Hepatocyte (in vitro differentiated cells): Measurements from ENCODE around the gene SLC6A2. TPM values are rescaled to one million over a fixed set of nuclear protein-coding genes. Genes with fewer than 3 reads are reported as not detected.

Source experiments
- DNase-seq: peaks from one replicate; pipeline ENCODE4 v3.0.0-alpha.2; 2016; ENCODE audit warnings: low spot score
- H2AFZ ChIP-seq: fragments of 200-600 bp; sonication (generic); 2 replicates; pipeline ENCODE4 v1.6.0; 2016; ENCODE audit warnings: antibody characterized with exemption, mild to moderate bottlenecking
- H3K27ac ChIP-seq: fragments of 200-600 bp; sonication (generic); 2 replicates; pipeline ENCODE4 v1.5.1; 2016; ENCODE audit warnings: mild to moderate bottlenecking
- H3K27me3 ChIP-seq: fragments of 200-600 bp; sonication (generic); 2 replicates; pipeline ENCODE4 v1.6.1; 2016
- H3K36me3 ChIP-seq: fragments of 200-600 bp; sonication (generic); replicated peaks from 2 replicates; pipeline ENCODE4 v1.5.1; 2016; ENCODE audit warnings: low read depth; ENCODE audit not compliant: insufficient read depth
- H3K4me1 ChIP-seq: fragments of 200-600 bp; sonication (generic); 2 replicates; pipeline ENCODE4 v1.5.1; 2016; ENCODE audit warnings: mild to moderate bottlenecking, moderate library complexity; ENCODE audit not compliant: insufficient read depth
- H3K4me2 ChIP-seq: fragments of 200-600 bp; sonication (generic); 2 replicates; pipeline ENCODE4 v1.6.0; 2016
- H3K4me3 ChIP-seq: fragments of 200-600 bp; sonication (generic); 2 replicates; pipeline ENCODE4 v1.5.1; 2016; ENCODE audit warnings: mild to moderate bottlenecking
- H3K79me2 ChIP-seq: fragments of 200-600 bp; sonication (generic); 2 replicates; pipeline ENCODE4 v1.6.0; 2017; ENCODE audit warnings: mild to moderate bottlenecking
- H3K9me2 ChIP-seq: fragments of 200-600 bp; sonication (generic); replicated peaks from 2 replicates; pipeline ENCODE4 v1.6.0; 2017; ENCODE audit warnings: mild to moderate bottlenecking; ENCODE audit not compliant: insufficient read depth
- H3K9me3 ChIP-seq: fragments of 200-600 bp; sonication (generic); 2 replicates; pipeline ENCODE4 v1.5.1; 2016; ENCODE audit warnings: low read depth, mild to moderate bottlenecking
- H4K20me1 ChIP-seq: fragments of 200-600 bp; sonication (generic); 2 replicates; pipeline ENCODE4 v1.6.0; 2016; ENCODE audit warnings: mild to moderate bottlenecking; ENCODE audit not compliant: insufficient read depth, poor library complexity, severe bottlenecking
- EZH2 ChIP-seq: fragments of 200-600 bp; sonication (generic); IDR thresholded peaks from 2 replicates; pipeline ENCODE4 v1.6.1; 2016; ENCODE audit warnings: antibody characterized with exemption, mild to moderate bottlenecking, borderline replicate concordance
- EZH2phosphoT487 ChIP-seq: fragments of 200-600 bp; sonication (generic); IDR thresholded peaks from one replicate; pipeline ENCODE4 v1.6.1; 2018; ENCODE audit warnings: antibody characterized with exemption, mild to moderate bottlenecking, low read depth, moderate library complexity; ENCODE audit not compliant: unreplicated experiment, severe bottlenecking
- WGBS: methylation state at CpG from one replicate; pipeline ENCODE4 v1.1.6; 2016; ENCODE audit warnings: low lambda C conversion rate; ENCODE audit errors: missing lambda C conversion rate; 5-methylcytosine and 5-hydroxymethylcytosine counted together
- polyA plus RNA-seq: library from polyadenylated mRNA; unstranded; fragments of >200 nt; fragmentation: Nextera tagmentation; extraction: Ambion mirVana; gene quantifications from 2 replicates; pipeline ENCODE4 v1.2.1, GENCODE V29; 2016
- total RNA-seq: library from RNA; depleted of rRNA; stranded (reverse); fragments of >200 nt; gene quantifications from 2 replicates; pipeline ENCODE4 v1.2.3, GENCODE V29; 2014
- TF ChIP-seq, protein P1 (sequence below): fragments of 200-600 bp; sonication (generic); IDR thresholded peaks from 2 replicates; pipeline ENCODE4 v1.5.1; 2016; ENCODE audit warnings: antibody characterized with exemption, mild to moderate bottlenecking; ENCODE audit not compliant: poor library complexity

SLC6A2 gene
- total and polyA plus RNA-seq, 2 experiments from 2014 or later = 0.20 to 0.28 TPM

DNA sequence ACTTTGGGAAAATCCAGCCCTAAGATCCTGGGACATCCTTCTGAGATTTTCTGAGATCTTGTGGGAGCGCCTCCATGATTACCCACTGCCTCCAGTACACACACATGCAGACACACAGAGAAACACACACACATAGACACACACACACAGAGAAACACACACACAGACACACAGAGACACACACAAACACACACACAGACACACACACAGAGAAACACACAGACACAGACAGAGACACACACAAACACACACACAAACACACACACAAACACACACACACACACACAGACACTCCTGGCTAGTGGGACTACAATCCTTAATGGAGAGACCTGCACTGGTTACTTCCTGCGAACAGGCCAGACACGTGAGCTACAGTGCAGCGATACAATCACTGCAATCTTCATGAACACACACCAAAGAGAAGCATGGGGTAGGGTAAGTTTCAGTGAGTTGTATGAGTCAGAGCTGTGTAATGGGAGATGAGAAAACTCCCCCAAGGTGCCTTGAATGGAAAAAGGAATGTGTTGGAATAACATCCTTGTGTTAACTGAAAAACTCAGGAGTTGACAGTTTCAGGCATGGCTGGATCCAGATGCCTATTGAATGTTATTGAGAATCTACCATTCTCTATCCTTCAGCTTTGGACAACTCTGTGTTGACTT lies 79.5 kb downstream of the SLC6A2 start:
- Histone ChIP-seq H2AFZ (no peak overlapping the region), H3K27me3 (peaks cover 9% of the 10 kb centered on the region), H3K27ac (no peak overlapping the region), H3K9me3 (no peaks in the 10 kb centered on the region), H3K36me3 (no peaks in the 10 kb centered on the region), H4K20me1 (no peaks in the 10 kb centered on the region), H3K9me2 (no peaks in the 10 kb centered on the region), H3K79me2 (no peaks in the 10 kb centered on the region), H3K4me1 (no peaks in the 10 kb centered on the region), H3K4me3 (no peak overlapping the region), H3K4me2 (no peak overlapping the region)
- no peak for DNase-seq
- TF ChIP-seq EZH2phosphoT487 (no peak), EZH2 (no peak)
- TF ChIP-seq, protein P1, sequence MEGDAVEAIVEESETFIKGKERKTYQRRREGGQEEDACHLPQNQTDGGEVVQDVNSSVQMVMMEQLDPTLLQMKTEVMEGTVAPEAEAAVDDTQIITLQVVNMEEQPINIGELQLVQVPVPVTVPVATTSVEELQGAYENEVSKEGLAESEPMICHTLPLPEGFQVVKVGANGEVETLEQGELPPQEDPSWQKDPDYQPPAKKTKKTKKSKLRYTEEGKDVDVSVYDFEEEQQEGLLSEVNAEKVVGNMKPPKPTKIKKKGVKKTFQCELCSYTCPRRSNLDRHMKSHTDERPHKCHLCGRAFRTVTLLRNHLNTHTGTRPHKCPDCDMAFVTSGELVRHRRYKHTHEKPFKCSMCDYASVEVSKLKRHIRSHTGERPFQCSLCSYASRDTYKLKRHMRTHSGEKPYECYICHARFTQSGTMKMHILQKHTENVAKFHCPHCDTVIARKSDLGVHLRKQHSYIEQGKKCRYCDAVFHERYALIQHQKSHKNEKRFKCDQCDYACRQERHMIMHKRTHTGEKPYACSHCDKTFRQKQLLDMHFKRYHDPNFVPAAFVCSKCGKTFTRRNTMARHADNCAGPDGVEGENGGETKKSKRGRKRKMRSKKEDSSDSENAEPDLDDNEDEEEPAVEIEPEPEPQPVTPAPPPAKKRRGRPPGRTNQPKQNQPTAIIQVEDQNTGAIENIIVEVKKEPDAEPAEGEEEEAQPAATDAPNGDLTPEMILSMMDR = no peak
- 93% methylated on average over 4 of the region's 4 CpGs for WGBS

DNA sequence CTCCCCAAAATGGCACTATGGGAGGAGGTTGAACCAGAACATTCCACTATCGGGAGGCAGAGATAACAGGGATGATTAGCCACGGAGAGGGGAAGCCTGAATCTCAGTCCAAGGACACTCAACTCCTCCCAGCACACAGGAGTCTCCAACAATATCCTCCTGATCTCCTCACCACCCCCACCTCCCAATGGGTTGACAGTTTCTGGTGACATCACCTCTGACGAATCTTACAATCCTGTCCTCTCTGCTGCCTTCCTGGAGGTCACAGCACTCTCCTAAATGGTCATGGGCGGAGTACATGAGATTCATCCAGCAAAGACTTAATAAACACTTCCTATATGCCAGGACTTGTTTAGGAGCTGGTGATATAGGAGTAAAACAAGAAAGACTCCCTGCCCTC lies 80.9 kb downstream of the SLC6A2 start:
- H3K36me3 ChIP-seq = no peaks in the 10 kb centered on the region
- H3K4me1 ChIP-seq = no peaks in the 10 kb centered on the region
- H4K20me1 ChIP-seq = no peaks in the 10 kb centered on the region
- no peaks in the 10 kb centered on the region for H3K9me2 ChIP-seq
- H3K4me3 ChIP-seq = no peak overlapping the region
- no peak for DNase-seq
- no peak overlapping the region for H3K27ac ChIP-seq
- H3K4me2 ChIP-seq = no peak overlapping the region
- H2AFZ ChIP-seq = no peak overlapping the region
- no peak for TF ChIP-seq EZH2
- TF ChIP-seq EZH2phosphoT487 = no peak
- TF ChIP-seq, protein P1 = no peak
- no peaks in the 10 kb centered on the region for H3K9me3 ChIP-seq
- H3K27me3 ChIP-seq = peaks cover 9% of the 10 kb centered on the region
- no peaks in the 10 kb centered on the region for H3K79me2 ChIP-seq
- 56% methylated on average over 4 of the region's 4 CpGs for WGBS

DNA sequence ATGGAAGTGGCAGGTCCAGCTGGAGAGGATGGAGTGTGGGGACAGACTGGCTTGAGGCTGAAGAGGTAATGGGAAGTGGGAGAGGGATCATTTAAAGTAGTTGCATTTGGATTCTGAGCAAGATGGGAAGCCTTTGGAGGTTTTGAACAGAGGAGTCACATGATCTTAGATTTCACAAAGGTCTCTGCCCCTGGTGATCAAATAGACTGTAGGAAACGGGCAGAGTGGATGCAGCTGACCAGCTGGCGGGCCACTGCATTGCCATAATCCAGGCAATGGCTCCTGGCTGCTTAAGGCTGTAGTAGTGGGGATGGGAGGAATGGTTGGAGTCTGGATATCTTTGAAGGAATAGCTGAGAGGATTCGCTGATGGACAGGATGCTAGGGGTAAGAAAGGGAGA lies 81.5 kb downstream of the SLC6A2 start:
- 83% methylated on average over 3 of the region's 3 CpGs for WGBS
- peaks cover 9% of the 10 kb centered on the region for H3K27me3 ChIP-seq
- H3K27ac ChIP-seq = no peak overlapping the region
- no peaks in the 10 kb centered on the region for H3K9me3 ChIP-seq
- TF ChIP-seq, protein P1 = no peak
- TF ChIP-seq EZH2 (no peak), EZH2phosphoT487 (no peak)
- DNase-seq = no peak
- H3K36me3 ChIP-seq = no peaks in the 10 kb centered on the region
- no peak overlapping the region for H3K4me3 ChIP-seq
- no peaks in the 10 kb centered on the region for H3K79me2 ChIP-seq
- H3K9me2 ChIP-seq = no peaks in the 10 kb centered on the region
- H4K20me1 ChIP-seq = no peaks in the 10 kb centered on the region
- no peak overlapping the region for H2AFZ ChIP-seq
- no peak overlapping the region for H3K4me2 ChIP-seq
- no peaks in the 10 kb centered on the region for H3K4me1 ChIP-seq
